NCI-H774 (cell line): Measurements from ENCODE around the gene SEMA5A.
A peak's percentile ranks its signal among the peaks of the same experiment; 100 is the strongest.

Experiments
- DNase-seq: peaks from one replicate; lab custom pipeline; 2025; lab: John Stamatoyannopoulos, UW

SEMA5A gene

GRCh38 chr5:9399094-9399493 lies 146.8 kb downstream of the SEMA5A start:
- no peak for DNase-seq

- no peak for DNase-seq
These were observed 147.6 kb downstream of the SEMA5A start for GRCh38 chr5:9398227-9398626.

GRCh38 chr5:9396285-9396770 lies 149.5 kb downstream of the SEMA5A start:
- no peak for DNase-seq

GRCh38 chr5:9395706-9396105 lies 150.2 kb downstream of the SEMA5A start:
- DNase-seq: no peak

- no peak for DNase-seq
These were observed 151.7 kb downstream of the SEMA5A start for GRCh38 chr5:9394221-9394620.

- DNase-seq: no peak
These were observed 153.2 kb downstream of the SEMA5A start for GRCh38 chr5:9392625-9393024.

GRCh38 chr5:9391080-9391479 lies 154.8 kb downstream of the SEMA5A start:
- DNase-seq: no peak

- no peak for DNase-seq
These were observed 155.8 kb downstream of the SEMA5A start for GRCh38 chr5:9390113-9390512.

GRCh38 chr5:9388941-9389674 lies 156.8 kb downstream of the SEMA5A start:
- DNase-seq: no peak

GRCh38 chr5:9387879-9388278 lies 158.0 kb downstream of the SEMA5A start:
- no peak for DNase-seq

GRCh38 chr5:9386945-9387344 lies 158.9 kb downstream of the SEMA5A start:
- no peak for DNase-seq

GRCh38 chr5:9382522-9382921 lies 163.4 kb downstream of the SEMA5A start:
- DNase-seq: no peak

GRCh38 chr5:9381464-9381863 lies 164.4 kb downstream of the SEMA5A start:
- no peak for DNase-seq

GRCh38 chr5:9380109-9380508 lies 165.8 kb downstream of the SEMA5A start:
- DNase-seq: no peak

GRCh38 chr5:9376363-9377117 lies 169.3 kb downstream of the SEMA5A start:
- DNase-seq: no peak

- no peak for DNase-seq
These were observed 170.1 kb downstream of the SEMA5A start for GRCh38 chr5:9375756-9376155.

GRCh38 chr5:9374025-9374424 lies 171.8 kb downstream of the SEMA5A start:
- no peak for DNase-seq

- no peak for DNase-seq
These were observed 172.3 kb downstream of the SEMA5A start for GRCh38 chr5:9373571-9373970.

- DNase-seq: peak; percentile 32
These were observed 175.6 kb downstream of the SEMA5A start for GRCh38 chr5:9370256-9370655.

- DNase-seq: peak; percentile 16
These were observed 180.4 kb downstream of the SEMA5A start for GRCh38 chr5:9365512-9365911.

GRCh38 chr5:9363449-9363848 lies 182.4 kb downstream of the SEMA5A start:
- no peak for DNase-seq

- DNase-seq: no peak
These were observed 182.8 kb downstream of the SEMA5A start for GRCh38 chr5:9363026-9363425.

GRCh38 chr5:9362600-9362999 lies 183.3 kb downstream of the SEMA5A start:
- DNase-seq: no peak
